Mesenchymal stem cell (in vitro differentiated cells and primary cell): ENCODE results near the gene TBCE.
A peak's percentile ranks its signal among the peaks of the same experiment; 100 is the strongest.

Source experiments
- DNase-seq: peaks from one replicate; pipeline ENCODE4 v3.0.0-alpha.2; 2013
- H2AFZ ChIP-seq: one replicate; pipeline ENCODE4 v1.6.1; 2013; ENCODE audit warnings: low read depth, mild to moderate bottlenecking, control low read depth, inconsistent platforms, low read length, moderate library complexity
- H2AK5ac ChIP-seq: 2 replicates; pipeline ENCODE4 v1.6.1; 2013; ENCODE audit warnings: low read length, moderate library complexity, mild to moderate bottlenecking, inconsistent platforms; ENCODE audit not compliant: severe bottlenecking
- H2BK120ac ChIP-seq: one replicate; pipeline ENCODE4 v1.6.1; 2013; ENCODE audit warnings: low read depth, mild to moderate bottlenecking, inconsistent platforms, low read length, moderate library complexity
- H2BK12ac ChIP-seq, 2 experiments: one replicate each; pipeline ENCODE4 v1.6.1; 2013; ENCODE audit warnings: inconsistent platforms in 2 of 2, low read length in 2 of 2, mild to moderate bottlenecking in 2 of 2, moderate library complexity in 2 of 2, control low read depth in 1 of 2
- H2BK15ac ChIP-seq: one replicate; pipeline ENCODE4 v1.6.1; 2013; ENCODE audit warnings: mild to moderate bottlenecking, low read depth, inconsistent platforms; ENCODE audit not compliant: poor library complexity, severe bottlenecking
- H2BK5ac ChIP-seq: 2 replicates; pipeline ENCODE4 v1.6.1; 2013; ENCODE audit warnings: low read depth, mild to moderate bottlenecking, low read length, control low read depth, inconsistent platforms; ENCODE audit not compliant: poor library complexity, severe bottlenecking
- H3K14ac ChIP-seq, 2 experiments: one replicate each; pipeline ENCODE4 v1.6.1; 2013; ENCODE audit warnings: inconsistent platforms in 2 of 2, low read length in 2 of 2, control low read depth in 1 of 2, mild to moderate bottlenecking in 1 of 2, moderate library complexity in 1 of 2
- H3K18ac ChIP-seq, 2 experiments: one replicate each; pipeline ENCODE4 v1.6.1; 2013; ENCODE audit warnings: inconsistent platforms in 2 of 2, low read length in 2 of 2, control low read depth in 1 of 2, low read depth in 1 of 2, mild to moderate bottlenecking in 1 of 2
- H3K23ac ChIP-seq, 2 experiments: one replicate each; pipeline ENCODE4 v1.6.1; 2013; ENCODE audit warnings: inconsistent platforms in 2 of 2, low read length in 2 of 2, mild to moderate bottlenecking in 2 of 2, moderate library complexity in 2 of 2, control low read depth in 1 of 2
- H3K27ac ChIP-seq: 2 replicates; pipeline ENCODE4 v1.5.1; 2013; ENCODE audit warnings: mild to moderate bottlenecking, moderate library complexity, low read length, control low read depth, inconsistent platforms; ENCODE audit not compliant: poor library complexity, severe bottlenecking
- H3K27me3 ChIP-seq, 2 experiments: 2 replicates each; pipeline versions ENCODE4 v1.6.1 to v1.7.0; 2013; ENCODE audit warnings: low read length in 2 of 2, mild to moderate bottlenecking in 2 of 2, moderate library complexity in 2 of 2, control low read depth in 1 of 2, inconsistent platforms in 1 of 2; ENCODE audit not compliant: control insufficient read depth in 1 of 2, insufficient read depth in 1 of 2
- H3K36me3 ChIP-seq, 2 experiments: 2 replicates each; pipeline versions ENCODE4 v1.6.1 to v1.7.0; 2013; ENCODE audit warnings: low read length in 2 of 2, control low read depth in 1 of 2, inconsistent platforms in 1 of 2, low read depth in 1 of 2, mild to moderate bottlenecking in 1 of 2; ENCODE audit not compliant: insufficient read depth in 2 of 2, control insufficient read depth in 1 of 2
- H3K4ac ChIP-seq, 2 experiments: one replicate each; pipeline ENCODE4 v1.6.1; 2013; ENCODE audit warnings: inconsistent platforms in 2 of 2, low read length in 2 of 2, mild to moderate bottlenecking in 2 of 2, moderate library complexity in 2 of 2, control low read depth in 1 of 2, low read depth in 1 of 2
- H3K4me1 ChIP-seq: 2 replicates; pipeline ENCODE4 v1.6.1; 2013; ENCODE audit warnings: low read depth, low read length, control low read depth; ENCODE audit not compliant: control insufficient read depth, insufficient read depth
- H3K4me2 ChIP-seq: 2 replicates; pipeline ENCODE4 v1.6.1; 2013; ENCODE audit warnings: low read length, mild to moderate bottlenecking, inconsistent platforms; ENCODE audit not compliant: poor library complexity, severe bottlenecking
- H3K4me3 ChIP-seq, 2 experiments: 2 replicates each; pipeline versions ENCODE4 v1.5.1 to v1.7.0; 2013; ENCODE audit warnings: low read length in 2 of 2, mild to moderate bottlenecking in 2 of 2, control low read depth in 1 of 2, low read depth in 1 of 2; ENCODE audit not compliant: insufficient read depth in 1 of 2
- H3K79me1 ChIP-seq: replicated peaks from 2 replicates; pipeline ENCODE4 v1.6.1; 2013; ENCODE audit warnings: mild to moderate bottlenecking, control low read depth, low read length, inconsistent platforms; ENCODE audit not compliant: poor library complexity, severe bottlenecking
- H3K9ac ChIP-seq: 2 replicates; pipeline ENCODE4 v1.7.0; 2013; ENCODE audit warnings: mild to moderate bottlenecking, low read length, moderate library complexity
- H3K9me3 ChIP-seq: 2 replicates; pipeline ENCODE4 v1.7.0; 2013; ENCODE audit warnings: mild to moderate bottlenecking, low read length; ENCODE audit not compliant: control insufficient read depth
- H4K8ac ChIP-seq: one replicate; pipeline ENCODE4 v1.6.1; 2013; ENCODE audit warnings: inconsistent platforms, mild to moderate bottlenecking, low read length, moderate library complexity
- H4K91ac ChIP-seq: one replicate; pipeline ENCODE4 v1.6.1; 2013; ENCODE audit warnings: mild to moderate bottlenecking, low read length, inconsistent platforms
- WGBS: methylation state at CpG from one replicate; pipeline ENCODE4 v1.1.7; 2013; ENCODE audit warnings: mixed read lengths; 5-methylcytosine and 5-hydroxymethylcytosine counted together

TBCE gene

DNA sequence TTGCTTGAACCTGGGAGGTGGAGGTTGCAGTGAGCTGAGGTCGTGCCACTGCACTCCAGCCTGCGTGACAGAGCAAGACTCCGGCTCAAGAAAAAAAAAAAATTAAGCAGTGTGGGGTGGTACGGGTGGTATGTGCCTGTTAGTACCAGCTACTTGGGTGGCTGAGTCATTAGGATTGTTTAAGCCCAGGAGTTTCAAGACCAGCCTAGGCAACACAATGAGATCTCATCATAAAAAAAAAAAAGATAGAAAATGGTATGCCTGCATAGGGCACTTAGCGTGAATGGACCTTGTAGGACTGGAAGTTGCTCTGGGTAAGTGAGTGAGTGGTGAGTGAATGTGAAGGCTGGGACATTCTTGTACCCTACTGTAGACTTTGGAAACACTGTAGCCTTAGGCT is 37.0 kb downstream of the TBCE start:
- H3K4me3 ChIP-seq = no peak overlapping the region
- WGBS = 93% methylated on average over 3 of the region's 5 CpGs
- no peak overlapping the region for H3K4ac ChIP-seq
- H3K79me1 ChIP-seq = peaks cover 14% of the 10 kb centered on the region
- peak; percentile 62 for DNase-seq
- no peaks in the 10 kb centered on the region for H3K9me3 ChIP-seq
- no peak overlapping the region for H2BK15ac ChIP-seq
- H3K4me2 ChIP-seq = no peak overlapping the region
- H3K18ac ChIP-seq = no peak overlapping the region
- H3K27me3 ChIP-seq = no peaks in the 10 kb centered on the region
- H2AFZ ChIP-seq = no peak overlapping the region
- H3K27ac ChIP-seq = peak overlapping the region; percentile 75
- no peak overlapping the region for H3K14ac ChIP-seq
- no peak overlapping the region for H2BK12ac ChIP-seq
- H2BK5ac ChIP-seq = no peak overlapping the region
- no peak overlapping the region for H4K8ac ChIP-seq
- no peak overlapping the region for H3K23ac ChIP-seq
- peaks cover 10% of the 10 kb centered on the region for H3K4me1 ChIP-seq
- peaks cover 0 to 12% of the 10 kb centered on the region in 2 experiments for H3K36me3 ChIP-seq
- no peak overlapping the region for H2AK5ac ChIP-seq
- H2BK120ac ChIP-seq = no peak overlapping the region
- H4K91ac ChIP-seq = no peak overlapping the region
- no peak overlapping the region for H3K9ac ChIP-seq

DNA sequence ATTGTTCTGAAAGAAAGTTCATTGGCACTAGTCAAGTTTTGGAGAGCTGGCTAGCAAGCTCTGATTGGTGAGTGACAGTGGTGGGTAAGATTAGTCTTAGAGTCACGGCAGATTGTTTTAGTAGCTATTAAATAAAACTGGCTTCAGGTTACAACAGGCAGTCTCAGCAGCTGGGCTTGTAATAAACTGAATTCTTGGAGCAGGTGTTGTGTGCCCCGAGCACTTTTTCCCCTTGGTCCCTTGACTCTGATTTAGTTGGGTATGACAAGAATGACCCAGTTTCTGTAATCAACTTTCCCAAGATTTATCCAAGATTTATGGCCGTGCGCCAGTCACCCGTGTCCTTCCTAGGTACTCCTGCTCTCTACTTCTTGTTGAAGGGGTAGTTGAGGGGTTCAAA is 40.2 kb downstream of the TBCE start:
- DNase-seq = no peak
- H3K79me1 ChIP-seq = peaks cover 7% of the 10 kb centered on the region
- no peak overlapping the region for H4K91ac ChIP-seq
- H2BK15ac ChIP-seq = no peak overlapping the region
- no peak overlapping the region for H3K23ac ChIP-seq
- peaks cover 6% of the 10 kb centered on the region for H3K4me1 ChIP-seq
- H2BK5ac ChIP-seq = no peak overlapping the region
- no peak overlapping the region for H3K27ac ChIP-seq
- no peak overlapping the region for H2AK5ac ChIP-seq
- H3K9me3 ChIP-seq = no peaks in the 10 kb centered on the region
- H3K18ac ChIP-seq = no peak overlapping the region
- peaks cover 0 to 12% of the 10 kb centered on the region in 2 experiments for H3K36me3 ChIP-seq
- H2BK12ac ChIP-seq = no peak overlapping the region
- H3K14ac ChIP-seq = no peak overlapping the region
- no peak overlapping the region for H3K9ac ChIP-seq
- H3K27me3 ChIP-seq = no peaks in the 10 kb centered on the region
- no peak overlapping the region for H2BK120ac ChIP-seq
- 96% methylated on average over 5 of the region's 5 CpGs for WGBS
- no peak overlapping the region for H3K4me3 ChIP-seq
- H4K8ac ChIP-seq = no peak overlapping the region
- H3K4ac ChIP-seq = no peak overlapping the region
- H2AFZ ChIP-seq = no peak overlapping the region
- no peak overlapping the region for H3K4me2 ChIP-seq

DNA sequence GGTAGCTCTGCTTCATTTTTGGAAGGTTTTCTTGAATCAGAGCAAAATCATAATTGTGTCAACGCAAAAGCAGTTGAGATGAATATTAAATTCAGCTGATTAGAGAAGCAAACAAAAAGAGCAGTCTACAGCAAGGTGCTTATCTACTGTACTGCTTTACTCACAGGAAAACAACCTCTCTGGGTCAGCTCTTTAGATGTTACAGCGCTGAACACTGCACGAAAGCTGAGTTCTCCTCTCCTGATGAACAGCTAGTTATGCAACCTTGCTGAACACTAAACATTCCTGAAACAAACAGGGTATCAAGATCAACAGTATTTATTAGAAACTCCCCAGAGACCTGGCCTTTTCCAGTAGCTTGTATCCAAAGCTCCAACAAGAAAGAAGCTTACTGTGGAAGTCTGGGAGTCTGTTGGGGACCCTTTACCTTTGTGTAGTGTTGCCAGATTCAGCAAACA is 41.3 kb downstream of the TBCE start:
- Histone ChIP-seq H2BK5ac (no peak overlapping the region), H3K4me1 (no peaks in the 10 kb centered on the region), H4K91ac (no peak overlapping the region), H3K9me3 (no peaks in the 10 kb centered on the region), H2BK12ac (no peak overlapping the region), H3K79me1 (peaks cover 11% of the 10 kb centered on the region), H3K9ac (no peak overlapping the region), H4K8ac (no peak overlapping the region), H2BK120ac (no peak overlapping the region), H2AK5ac (no peak overlapping the region), H2BK15ac (no peak overlapping the region), H3K4me3 (no peak overlapping the region), H3K23ac (no peak overlapping the region), H2AFZ (no peak overlapping the region), H3K27me3 (no peaks in the 10 kb centered on the region), H3K36me3 (peaks cover 0 to 7% of the 10 kb centered on the region in 2 experiments), H3K27ac (no peak overlapping the region), H3K4ac (no peak overlapping the region), H3K4me2 (no peak overlapping the region), H3K18ac (no peak overlapping the region), H3K14ac (no peak overlapping the region)
- 89% methylated on average over 3 of the region's 3 CpGs for WGBS
- peak; percentile 37 for DNase-seq

DNA sequence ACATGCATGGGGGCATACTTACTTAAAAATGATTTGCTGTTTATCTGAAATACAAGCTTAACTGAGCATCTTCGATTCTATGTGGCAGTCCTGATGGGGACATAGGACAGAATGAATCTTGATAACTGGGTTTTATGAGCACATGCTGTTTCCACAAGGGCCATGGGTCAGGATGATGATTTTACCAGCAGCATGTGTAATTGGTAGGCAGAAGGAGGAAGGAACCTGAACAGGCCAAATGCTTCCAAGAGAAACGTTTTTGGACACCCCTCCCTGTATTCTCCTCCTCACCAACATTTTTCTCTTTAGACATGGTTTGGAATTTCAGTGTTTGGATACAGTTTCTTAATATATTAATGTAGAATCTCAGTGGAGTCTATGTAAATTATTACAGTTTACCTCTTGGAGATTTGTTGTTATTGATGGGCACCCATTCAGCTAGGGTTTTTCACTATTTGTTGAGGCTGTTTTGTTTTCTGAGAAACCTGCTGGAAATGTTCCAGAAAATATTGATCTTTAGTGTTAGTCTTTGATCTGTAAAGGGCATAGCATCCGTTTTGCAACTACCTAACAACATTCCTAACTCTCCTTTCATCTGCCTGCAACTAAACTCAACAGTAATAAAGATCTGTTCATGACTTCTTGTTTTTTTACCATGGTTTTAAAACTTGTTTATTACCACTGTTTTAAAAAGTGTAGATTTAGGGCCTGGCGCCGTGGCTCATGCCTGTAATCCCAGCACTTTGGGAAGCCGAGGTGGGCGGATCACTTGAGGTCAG is 42.0 kb downstream of the TBCE start:
- Histone ChIP-seq H3K27ac (no peak overlapping the region), H2AK5ac (no peak overlapping the region), H3K18ac (no peak overlapping the region), H3K4me1 (no peaks in the 10 kb centered on the region), H3K23ac (no peak overlapping the region), H2BK120ac (no peak overlapping the region), H3K4ac (no peak overlapping the region), H2BK15ac (no peak overlapping the region), H3K27me3 (no peaks in the 10 kb centered on the region), H3K4me3 (no peak overlapping the region), H4K8ac (no peak overlapping the region), H4K91ac (no peak overlapping the region), H3K4me2 (no peak overlapping the region), H3K9me3 (no peaks in the 10 kb centered on the region), H3K14ac (no peak overlapping the region), H3K79me1 (peaks cover 11% of the 10 kb centered on the region), H3K36me3 (peaks cover 0 to 8% of the 10 kb centered on the region in 2 experiments), H2BK12ac (no peak overlapping the region), H2BK5ac (no peak overlapping the region), H2AFZ (no peak overlapping the region), H3K9ac (no peak overlapping the region)
- no peak for DNase-seq
- 96% methylated on average over 5 of the region's 7 CpGs for WGBS
